SK-N-SH (cell line): ENCODE measurements around the gene UQCR11.

Experiments used
- FOSL2 ChIP-seq: IDR thresholded peaks from 2 replicates; pipeline ENCODE4 v1.4.0; 2012; ENCODE audit warnings: low read depth, mild to moderate bottlenecking, moderate library complexity, borderline replicate concordance
- FOXM1 ChIP-seq: IDR thresholded peaks from 2 replicates; pipeline ENCODE4 v1.4.0; 2012; ENCODE audit warnings: low read depth, mild to moderate bottlenecking
- MXI1 ChIP-seq: IDR thresholded peaks from 2 replicates; pipeline ENCODE4 v1.6.1; 2012; ENCODE audit warnings: mild to moderate bottlenecking, low read depth, low read length, improper control_type of control experiment
- POLR2AphosphoS5 ChIP-seq: IDR thresholded peaks from 2 replicates; pipeline ENCODE4 v1.6.1; 2012; ENCODE audit warnings: low read depth, low read length
- RAD21 ChIP-seq: IDR thresholded peaks from 2 replicates; pipeline ENCODE4 v1.6.1; 2012; ENCODE audit warnings: mild to moderate bottlenecking, low read length
- RFX5 ChIP-seq: IDR thresholded peaks from 2 replicates; pipeline ENCODE4 v1.6.1; 2012; ENCODE audit warnings: mild to moderate bottlenecking, improper control_type of control experiment, low read length
- SMC3 ChIP-seq: IDR thresholded peaks from 2 replicates; pipeline ENCODE4 v1.6.1; 2012; ENCODE audit warnings: low read depth, low read length, improper control_type of control experiment
- TAF1 ChIP-seq: IDR thresholded peaks from 2 replicates; pipeline ENCODE4 v1.6.1; 2012; ENCODE audit warnings: low read depth, mild to moderate bottlenecking, low read length, moderate library complexity, borderline replicate concordance
- TEAD4 ChIP-seq: IDR thresholded peaks from 2 replicates; pipeline ENCODE4 v1.4.0; 2012; ENCODE audit warnings: mild to moderate bottlenecking, borderline replicate concordance; ENCODE audit not compliant: insufficient read depth
- YY1 ChIP-seq: IDR thresholded peaks from 2 replicates; pipeline ENCODE4 v1.4.0; 2012; ENCODE audit warnings: low read depth, mild to moderate bottlenecking
- TF ChIP-seq, protein P1 (sequence below): fragments of 200-600 bp; sonication (generic); IDR thresholded peaks from 2 replicates; pipeline ENCODE4 v1.6.1; 2017; ENCODE audit warnings: antibody characterized with exemption, mild to moderate bottlenecking, moderate library complexity
- TF ChIP-seq, protein P2 (sequence below): IDR thresholded peaks from 2 replicates; pipeline ENCODE4 v1.6.1; 2012; ENCODE audit warnings: mild to moderate bottlenecking, low read depth, low read length, moderate library complexity
- TF ChIP-seq, protein P3 (sequence below): IDR thresholded peaks from 2 replicates; pipeline ENCODE4 v1.4.0; 2012; ENCODE audit warnings: low read depth
- TF ChIP-seq, protein P4 (sequence below): IDR thresholded peaks from 2 replicates; pipeline ENCODE4; 2012

DNA sequence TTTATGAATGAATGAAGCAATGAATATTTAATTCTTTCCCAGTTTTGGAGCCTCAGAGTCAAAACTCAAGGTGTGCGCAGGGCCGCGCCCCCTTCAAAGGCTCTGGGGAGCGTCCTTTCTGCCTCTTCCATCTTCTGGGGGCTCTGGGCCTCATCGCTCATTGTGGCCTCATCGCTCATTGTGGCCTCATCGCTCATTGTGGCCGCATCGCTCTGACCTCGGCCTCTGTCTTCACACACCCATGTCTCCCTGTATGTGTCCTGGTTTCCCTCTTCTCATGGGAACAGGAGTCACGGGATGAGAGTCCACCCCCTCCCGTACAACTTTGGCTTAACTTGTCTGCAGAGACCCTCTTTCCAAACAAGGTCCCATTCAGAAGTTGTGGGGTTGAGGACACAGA is 33.9 kb downstream of the UQCR11 start:
- TF ChIP-seq, protein P1, sequence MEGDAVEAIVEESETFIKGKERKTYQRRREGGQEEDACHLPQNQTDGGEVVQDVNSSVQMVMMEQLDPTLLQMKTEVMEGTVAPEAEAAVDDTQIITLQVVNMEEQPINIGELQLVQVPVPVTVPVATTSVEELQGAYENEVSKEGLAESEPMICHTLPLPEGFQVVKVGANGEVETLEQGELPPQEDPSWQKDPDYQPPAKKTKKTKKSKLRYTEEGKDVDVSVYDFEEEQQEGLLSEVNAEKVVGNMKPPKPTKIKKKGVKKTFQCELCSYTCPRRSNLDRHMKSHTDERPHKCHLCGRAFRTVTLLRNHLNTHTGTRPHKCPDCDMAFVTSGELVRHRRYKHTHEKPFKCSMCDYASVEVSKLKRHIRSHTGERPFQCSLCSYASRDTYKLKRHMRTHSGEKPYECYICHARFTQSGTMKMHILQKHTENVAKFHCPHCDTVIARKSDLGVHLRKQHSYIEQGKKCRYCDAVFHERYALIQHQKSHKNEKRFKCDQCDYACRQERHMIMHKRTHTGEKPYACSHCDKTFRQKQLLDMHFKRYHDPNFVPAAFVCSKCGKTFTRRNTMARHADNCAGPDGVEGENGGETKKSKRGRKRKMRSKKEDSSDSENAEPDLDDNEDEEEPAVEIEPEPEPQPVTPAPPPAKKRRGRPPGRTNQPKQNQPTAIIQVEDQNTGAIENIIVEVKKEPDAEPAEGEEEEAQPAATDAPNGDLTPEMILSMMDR = no peak
- no peak for TF ChIP-seq TAF1
- TF ChIP-seq TEAD4 = no peak
- no peak for TF ChIP-seq SMC3
- TF ChIP-seq, protein P2, sequence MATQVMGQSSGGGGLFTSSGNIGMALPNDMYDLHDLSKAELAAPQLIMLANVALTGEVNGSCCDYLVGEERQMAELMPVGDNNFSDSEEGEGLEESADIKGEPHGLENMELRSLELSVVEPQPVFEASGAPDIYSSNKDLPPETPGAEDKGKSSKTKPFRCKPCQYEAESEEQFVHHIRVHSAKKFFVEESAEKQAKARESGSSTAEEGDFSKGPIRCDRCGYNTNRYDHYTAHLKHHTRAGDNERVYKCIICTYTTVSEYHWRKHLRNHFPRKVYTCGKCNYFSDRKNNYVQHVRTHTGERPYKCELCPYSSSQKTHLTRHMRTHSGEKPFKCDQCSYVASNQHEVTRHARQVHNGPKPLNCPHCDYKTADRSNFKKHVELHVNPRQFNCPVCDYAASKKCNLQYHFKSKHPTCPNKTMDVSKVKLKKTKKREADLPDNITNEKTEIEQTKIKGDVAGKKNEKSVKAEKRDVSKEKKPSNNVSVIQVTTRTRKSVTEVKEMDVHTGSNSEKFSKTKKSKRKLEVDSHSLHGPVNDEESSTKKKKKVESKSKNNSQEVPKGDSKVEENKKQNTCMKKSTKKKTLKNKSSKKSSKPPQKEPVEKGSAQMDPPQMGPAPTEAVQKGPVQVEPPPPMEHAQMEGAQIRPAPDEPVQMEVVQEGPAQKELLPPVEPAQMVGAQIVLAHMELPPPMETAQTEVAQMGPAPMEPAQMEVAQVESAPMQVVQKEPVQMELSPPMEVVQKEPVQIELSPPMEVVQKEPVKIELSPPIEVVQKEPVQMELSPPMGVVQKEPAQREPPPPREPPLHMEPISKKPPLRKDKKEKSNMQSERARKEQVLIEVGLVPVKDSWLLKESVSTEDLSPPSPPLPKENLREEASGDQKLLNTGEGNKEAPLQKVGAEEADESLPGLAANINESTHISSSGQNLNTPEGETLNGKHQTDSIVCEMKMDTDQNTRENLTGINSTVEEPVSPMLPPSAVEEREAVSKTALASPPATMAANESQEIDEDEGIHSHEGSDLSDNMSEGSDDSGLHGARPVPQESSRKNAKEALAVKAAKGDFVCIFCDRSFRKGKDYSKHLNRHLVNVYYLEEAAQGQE = no peak
- no peak for TF ChIP-seq MXI1
- no peak for TF ChIP-seq POLR2AphosphoS5
- no peak for TF ChIP-seq FOXM1
- no peak for TF ChIP-seq FOSL2
- TF ChIP-seq, protein P3, sequence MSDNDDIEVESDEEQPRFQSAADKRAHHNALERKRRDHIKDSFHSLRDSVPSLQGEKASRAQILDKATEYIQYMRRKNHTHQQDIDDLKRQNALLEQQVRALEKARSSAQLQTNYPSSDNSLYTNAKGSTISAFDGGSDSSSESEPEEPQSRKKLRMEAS = no peak
- TF ChIP-seq, protein P4, sequence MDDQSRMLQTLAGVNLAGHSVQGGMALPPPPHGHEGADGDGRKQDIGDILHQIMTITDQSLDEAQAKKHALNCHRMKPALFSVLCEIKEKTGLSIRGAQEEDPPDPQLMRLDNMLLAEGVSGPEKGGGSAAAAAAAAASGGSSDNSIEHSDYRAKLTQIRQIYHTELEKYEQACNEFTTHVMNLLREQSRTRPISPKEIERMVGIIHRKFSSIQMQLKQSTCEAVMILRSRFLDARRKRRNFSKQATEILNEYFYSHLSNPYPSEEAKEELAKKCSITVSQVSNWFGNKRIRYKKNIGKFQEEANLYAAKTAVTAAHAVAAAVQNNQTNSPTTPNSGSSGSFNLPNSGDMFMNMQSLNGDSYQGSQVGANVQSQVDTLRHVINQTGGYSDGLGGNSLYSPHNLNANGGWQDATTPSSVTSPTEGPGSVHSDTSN = no peak
- no peak for TF ChIP-seq RFX5
- TF ChIP-seq RAD21 = no peak
- no peak for TF ChIP-seq YY1
